B cell (primary cell): ENCODE measurements around the gene KCNMB2. TPM values are rescaled to one million over a fixed set of nuclear protein-coding genes. Genes with fewer than 3 reads are reported as not detected.

ENCODE experiments used
- ATAC-seq: fragments of 200-7000 bp; cut with Tn5 transposase; one replicate; pipeline ENCODE4 v1.10.0; 2021; ENCODE audit warnings: low read depth, mild to moderate bottlenecking, moderate number of reproducible peaks, moderate library complexity
- CTCF ChIA-PET: fragments of 350-600 bp; sonication (Branson Sonifier 250); formaldehyde crosslinking; loops from one replicate; lab custom pipeline; 2021; ENCODE audit warnings: antibody characterized with exemption, inconsistent platforms; lab: Charles Lee
- POLR2A ChIA-PET: fragments of 350-600 bp; sonication (Branson Sonifier 250); formaldehyde crosslinking; loops from one replicate; lab custom pipeline; 2021; ENCODE audit warnings: antibody characterized with exemption; lab: Charles Lee
- DNase-seq: peaks from one replicate; pipeline ENCODE4 v3.0.0; 2013
- H2AFZ ChIP-seq: 2 replicates; pipeline ENCODE4 v1.6.1; 2012; ENCODE audit warnings: mild to moderate bottlenecking, low read depth, low read length; ENCODE audit not compliant: insufficient read depth, poor library complexity, severe bottlenecking
- H3K27ac ChIP-seq, 2 donors: 1 replicate in 1 of 2; 2 replicates in 1 of 2; pipeline ENCODE4 v1.5.1; 2012 to 2013; ENCODE audit warnings: low read length in 2 of 2, mild to moderate bottlenecking in 2 of 2, moderate library complexity in 1 of 2
- H3K27me3 ChIP-seq, 4 experiments: fragments of 200-600 bp in 1 of 4; sonication (generic) in 1 of 4; replicated peaks in 1 of 4; 1 replicate in 2 of 4; 2 replicates in 2 of 4; pipeline versions ENCODE4 v1.6.1 to v1.7.0; 2013 to 2016; ENCODE audit warnings: low read length in 3 of 4, mild to moderate bottlenecking in 2 of 4, mixed read lengths in 1 of 4, moderate library complexity in 1 of 4; ENCODE audit not compliant: insufficient read depth in 4 of 4, control insufficient read depth in 3 of 4; ENCODE audit errors: control extremely low read depth in 1 of 4
- H3K36me3 ChIP-seq, 2 experiments: replicated peaks in 1 of 2; 1 replicate in 1 of 2; 2 replicates in 1 of 2; pipeline versions ENCODE4 v1.6.1 to v1.7.1; 2013; ENCODE audit warnings: low read length in 1 of 2; ENCODE audit not compliant: insufficient read depth in 2 of 2, control insufficient read depth in 1 of 2; ENCODE audit errors: control extremely low read depth in 1 of 2, extremely low read depth in 1 of 2
- H3K4me1 ChIP-seq, 2 donors: fragments of 200-600 bp in 1 of 2; sonication (generic) in 1 of 2; 1 replicate in 1 of 2; 2 replicates in 1 of 2; pipeline versions ENCODE4 v1.5.1 to v1.6.1; 2013 to 2017; ENCODE audit warnings: low read length in 2 of 2; ENCODE audit not compliant: control insufficient read depth in 2 of 2, insufficient read depth in 2 of 2
- H3K4me2 ChIP-seq: replicated peaks from 2 replicates; pipeline ENCODE3; 2012; ENCODE audit warnings: mild to moderate bottlenecking, low read depth, low read length; ENCODE audit not compliant: poor library complexity, severe bottlenecking
- H3K4me3 ChIP-seq, 5 experiments: fragments of 200-600 bp in 1 of 5; sonication (generic) in 1 of 5; 1 replicate in 3 of 5; 2 replicates in 2 of 5; pipeline versions ENCODE4 v1.5.1 to v1.7.0; 2011 to 2016; ENCODE audit warnings: low read length in 4 of 5, mild to moderate bottlenecking in 4 of 5, low read depth in 2 of 5, control low read depth in 1 of 5, moderate library complexity in 1 of 5; ENCODE audit not compliant: insufficient read depth in 1 of 5; ENCODE audit errors: control extremely low read depth in 1 of 5, extremely low read depth in 1 of 5
- H3K79me2 ChIP-seq: fragments of 200-600 bp; sonication (generic); one replicate; pipeline ENCODE4 v1.6.0; 2016; ENCODE audit warnings: low read length; ENCODE audit not compliant: control insufficient read depth, insufficient read depth
- H3K9ac ChIP-seq: fragments of 200-600 bp; sonication (generic); 2 replicates; pipeline ENCODE4 v1.6.1; 2017; ENCODE audit warnings: mild to moderate bottlenecking, low read length, moderate library complexity
- H3K9me3 ChIP-seq, 3 donors: one replicate each; pipeline versions ENCODE4 v1.6.1 to v1.7.1; 2013; ENCODE audit warnings: low read length in 2 of 3; ENCODE audit not compliant: control insufficient read depth in 2 of 3, insufficient read depth in 1 of 3; ENCODE audit errors: control extremely low read depth in 1 of 3
- H4K20me1 ChIP-seq: 2 replicates; pipeline ENCODE4 v1.6.0; 2012; ENCODE audit warnings: mild to moderate bottlenecking, low read length; ENCODE audit not compliant: insufficient read depth, control insufficient read depth, poor library complexity, severe bottlenecking
- H3K27ac Mint-ChIP-seq: one replicate; pipeline ENCODE4 v1.8.0; 2021; ENCODE audit warnings: mixed read lengths
- H3K27me3 Mint-ChIP-seq: one replicate; pipeline ENCODE4 v1.8.0; 2021; ENCODE audit warnings: mixed read lengths
- H3K4me1 Mint-ChIP-seq: one replicate; pipeline ENCODE4 v1.8.0; 2021; ENCODE audit warnings: mixed read lengths
- H3K4me3 Mint-ChIP-seq: one replicate; pipeline ENCODE4 v1.8.0; 2021; ENCODE audit warnings: mixed read lengths
- H3K9me3 Mint-ChIP-seq: one replicate; pipeline ENCODE4 v1.8.0; 2022; ENCODE audit warnings: mixed read lengths; ENCODE audit not compliant: insufficient read depth
- EZH2 ChIP-seq: IDR thresholded peaks from 2 replicates; pipeline ENCODE4 v1.6.1; 2012; ENCODE audit warnings: borderline replicate concordance, low read depth, mild to moderate bottlenecking, moderate library complexity, low read length; ENCODE audit not compliant: insufficient read depth, poor library complexity, severe bottlenecking
- WGBS: methylation state at CpG from one replicate; pipeline ENCODE4 v1.1.5; 2013; ENCODE audit warnings: missing lambda C conversion rate; ENCODE audit not compliant: insufficient coverage; 5-methylcytosine and 5-hydroxymethylcytosine counted together
- intact Hi-C: fragments of 100-400 bp; cut with micrococcal nuclease; formaldehyde crosslinking; loops from one replicate; pipeline ENCODE4 v1.10.0; 2022
- polyA plus RNA-seq: library from polyadenylated mRNA; depleted of rRNA; stranded (reverse); fragments of >200 nt; gene quantifications from 2 replicates; pipeline ENCODE4 v1.2.3, GENCODE V29; 2012
- total RNA-seq, 2 donors: library from RNA; stranded (reverse); fragments of 120-200 nt in 1 of 2; gene quantifications; 1 replicate in 1 of 2; 2 replicates in 1 of 2; pipeline versions ENCODE4 v1.2.3 to v1.2.4, GENCODE V29; 2013 to 2022
- TF ChIP-seq, protein P1 (sequence below): fragments of 200-600 bp; IDR thresholded peaks from one replicate; pipeline ENCODE4 v1.8.0; 2022; ENCODE audit warnings: antibody characterized with exemption, mild to moderate bottlenecking

The KCNMB2 gene
- total and polyA plus RNA-seq, 2 donors (not counting 1 experiment from before 2014, with no cell fraction given), result not detected

DNA sequence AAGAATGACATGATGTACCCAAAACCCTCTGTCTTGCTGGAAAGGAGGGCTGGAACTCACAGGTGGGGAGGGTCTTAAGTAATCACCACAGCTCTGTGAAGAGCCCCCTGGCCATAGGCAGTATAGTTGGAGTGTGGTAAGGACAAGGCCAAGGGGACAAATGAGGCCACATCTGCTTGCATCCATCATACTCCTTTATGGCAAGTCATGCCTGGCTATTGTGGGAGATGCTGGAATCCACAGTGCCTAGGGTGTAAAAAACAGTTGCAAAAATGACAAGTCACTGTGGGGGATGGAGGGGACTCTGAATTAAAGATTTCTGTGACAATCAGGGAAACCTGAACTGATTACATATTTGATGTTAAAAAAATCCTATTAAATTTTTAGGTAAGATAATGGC lies 258.5 kb downstream of the KCNMB2 start:
- no peaks in the 10 kb centered on the region for H3K36me3 ChIP-seq
- no peak overlapping the region for H3K9ac ChIP-seq
- H3K4me1 Mint-ChIP-seq, result no peaks in the 10 kb centered on the region
- no peaks in the 10 kb centered on the region for H3K27me3 ChIP-seq
- intact Hi-C loops, result no loop called here
- TF ChIP-seq, protein P1, sequence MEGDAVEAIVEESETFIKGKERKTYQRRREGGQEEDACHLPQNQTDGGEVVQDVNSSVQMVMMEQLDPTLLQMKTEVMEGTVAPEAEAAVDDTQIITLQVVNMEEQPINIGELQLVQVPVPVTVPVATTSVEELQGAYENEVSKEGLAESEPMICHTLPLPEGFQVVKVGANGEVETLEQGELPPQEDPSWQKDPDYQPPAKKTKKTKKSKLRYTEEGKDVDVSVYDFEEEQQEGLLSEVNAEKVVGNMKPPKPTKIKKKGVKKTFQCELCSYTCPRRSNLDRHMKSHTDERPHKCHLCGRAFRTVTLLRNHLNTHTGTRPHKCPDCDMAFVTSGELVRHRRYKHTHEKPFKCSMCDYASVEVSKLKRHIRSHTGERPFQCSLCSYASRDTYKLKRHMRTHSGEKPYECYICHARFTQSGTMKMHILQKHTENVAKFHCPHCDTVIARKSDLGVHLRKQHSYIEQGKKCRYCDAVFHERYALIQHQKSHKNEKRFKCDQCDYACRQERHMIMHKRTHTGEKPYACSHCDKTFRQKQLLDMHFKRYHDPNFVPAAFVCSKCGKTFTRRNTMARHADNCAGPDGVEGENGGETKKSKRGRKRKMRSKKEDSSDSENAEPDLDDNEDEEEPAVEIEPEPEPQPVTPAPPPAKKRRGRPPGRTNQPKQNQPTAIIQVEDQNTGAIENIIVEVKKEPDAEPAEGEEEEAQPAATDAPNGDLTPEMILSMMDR, result no peak
- no peak for TF ChIP-seq EZH2
- no peak overlapping the region for H3K27ac Mint-ChIP-seq
- no peak overlapping the region for H3K4me3 ChIP-seq
- H3K4me3 Mint-ChIP-seq, result no peak overlapping the region
- H3K4me1 ChIP-seq, result no peaks in the 10 kb centered on the region
- H3K4me2 ChIP-seq, result no peak overlapping the region
- no peaks in the 10 kb centered on the region for H3K79me2 ChIP-seq
- POLR2A ChIA-PET, result no interaction called here
- H4K20me1 ChIP-seq, result no peaks in the 10 kb centered on the region
- no peaks in the 10 kb centered on the region for H3K27me3 Mint-ChIP-seq
- no peak overlapping the region for H2AFZ ChIP-seq
- H3K9me3 Mint-ChIP-seq, result peaks cover 8% of the 10 kb centered on the region
- no peak for DNase-seq
- CTCF ChIA-PET, result no interaction called here
- ATAC-seq, result no peak
- peaks cover 0 to 10% (median 0%) of the 10 kb centered on the region in 3 donors for H3K9me3 ChIP-seq
- H3K27ac ChIP-seq, result no peak overlapping the region

GRCh38 chr3:178795349-178795748 lies 259.1 kb downstream of the KCNMB2 start:
- peaks cover 6% of the 10 kb centered on the region for H3K9me3 Mint-ChIP-seq

More at GRCh38 chr3:178795349-178795748, 259.1 kb downstream of the KCNMB2 start:
- H3K9ac ChIP-seq, result no peak overlapping the region
- Mint-ChIP-seq H3K27ac (no peak overlapping the region), H3K27me3 (no peaks in the 10 kb centered on the region), H3K4me1 (no peaks in the 10 kb centered on the region), H3K4me3 (no peak overlapping the region)
- ATAC-seq (no peak), DNase-seq (no peak)
- no peaks in the 10 kb centered on the region for H3K79me2 ChIP-seq
- POLR2A ChIA-PET, result no interaction called here
- CTCF ChIA-PET, result no interaction called here
- H3K9me3 ChIP-seq, result peaks cover 0 to 6% (median 0%) of the 10 kb centered on the region in 3 donors
- WGBS, result 83% methylated on average over 1 of the region's 2 CpGs
- no peaks in the 10 kb centered on the region for H3K27me3 ChIP-seq
- no peaks in the 10 kb centered on the region for H3K36me3 ChIP-seq
- intact Hi-C loops, result no loop called here
- no peak overlapping the region for H3K4me2 ChIP-seq
- H3K4me3 ChIP-seq, result no peak overlapping the region
- no peaks in the 10 kb centered on the region for H3K4me1 ChIP-seq
- no peak overlapping the region for H3K27ac ChIP-seq
- H4K20me1 ChIP-seq, result no peaks in the 10 kb centered on the region
- no peak for TF ChIP-seq EZH2
- TF ChIP-seq, protein P1, result no peak
- H2AFZ ChIP-seq, result no peak overlapping the region
